GM10847 (cell line): ENCODE results near the gene USF2.

Experiments
- POLR2A ChIP-seq: IDR thresholded peaks from 2 replicates; pipeline ENCODE4 v1.6.1; 2011; ENCODE audit not compliant: insufficient read length; ENCODE audit errors: extremely low read depth

The USF2 gene

GRCh38 chr19:35232912-35233311, 35.9 kb upstream of the USF2 start:
- no peak for TF ChIP-seq POLR2A

GRCh38 chr19:35236638-35237400, 31.9 kb upstream of the USF2 start:
- no peak for TF ChIP-seq POLR2A

- TF ChIP-seq POLR2A = no peak
These were observed 28.4 kb upstream of the USF2 start for GRCh38 chr19:35240327-35240726.

- TF ChIP-seq POLR2A = no peak
These were observed 27.3 kb upstream of the USF2 start for GRCh38 chr19:35241417-35241816.

- no peak for TF ChIP-seq POLR2A
These were observed 22.2 kb upstream of the USF2 start for GRCh38 chr19:35246466-35247092.

- TF ChIP-seq POLR2A = no peak
These were observed 21.0 kb upstream of the USF2 start for GRCh38 chr19:35247526-35248309.

GRCh38 chr19:35248310-35249145, 20.2 kb upstream of the USF2 start, which contains the start of gene LSR:
Gene LSR, plus strand, starts transcription at chr19:35249002. Its CDS starts 21 bp downstream, at chr19:35249023.
- TF ChIP-seq POLR2A = peak; percentile 98

- TF ChIP-seq POLR2A = no peak
These were observed 19.5 kb upstream of the USF2 start for GRCh38 chr19:35249146-35249847.

- no peak for TF ChIP-seq POLR2A
These were observed 18.7 kb upstream of the USF2 start for GRCh38 chr19:35249848-35250711.

- TF ChIP-seq POLR2A = no peak
These were observed 17.3 kb upstream of the USF2 start for GRCh38 chr19:35251456-35251855.

GRCh38 chr19:35253316-35254286, 15.2 kb upstream of the USF2 start:
- no peak for TF ChIP-seq POLR2A

- TF ChIP-seq POLR2A = no peak
These were observed 14.1 kb upstream of the USF2 start for GRCh38 chr19:35254341-35255297.
